ENCODE measurements around the gene GIT2. TPM values are rescaled to one million over a fixed set of nuclear protein-coding genes. Genes with fewer than 3 reads are reported as not detected.

GIT2 gene
- total RNA-seq, 4 donors from 2014 or later: 39.8 to 62.9 (median 55.5) TPM

- H3K4me3 ChIP-seq: peak within 1 kb of the TSS; percentile 79 to 92 (median 84)
- peaks cover 0 to 49% (median 31%) of the 10 kb centered on the region in 4 donors for H3K4me1 ChIP-seq
- WGBS, 2 donors: 0% methylated on average over 22 to 36 of the region's 92 CpGs
- no peaks in the 10 kb centered on the region for H3K27me3 ChIP-seq
- H3K27ac ChIP-seq: peak within 1 kb of the TSS; percentile 81 to 94 (median 90)
- TF ChIP-seq POLR2A (IDR thresholded peaks at IDR 0.05) (peak; percentile 57 to 70), CTCF (IDR thresholded peaks at IDR 0.05) (peak; percentile 48 to 99 (median 96)), EP300 (IDR thresholded peaks at IDR 0.05) (peak in 1 of 2 donors; percentile 47)
- H3K9me3 ChIP-seq: no peaks in the 10 kb centered on the region
- no peaks in the 10 kb centered on the region for H3K36me3 ChIP-seq
- DNase-seq (ENCODE audit: low spot score in 2 of 2): peak; percentile 67 to 73
Measured at GRCh38 chr12:109880043-109880931, 115.9 kb downstream of the GIT2 start, which contains the start of gene GLTP. TSS of gene GLTP (minus strand) at chr12:109880541. CDS start at chr12:109880374, 167 bp downstream.

Other genes starting within 250 kb of the GIT2 start
- gene TRPV4, start 163.0 kb downstream of the GIT2 start, total RNA-seq: 1 to 10 TPM in 2 of 4 donors, under 1 TPM in 2; 0.42 to 3.0 (median 1.4) TPM
- gene GLTP, start 115.8 kb downstream of the GIT2 start, total RNA-seq: 10 to 100 TPM; 42.0 to 71.7 (median 49.7) TPM
- gene TCHP, start 96.1 kb downstream of the GIT2 start, total RNA-seq: 10 to 100 TPM; 11.4 to 39.6 (median 21.1) TPM
- 10 to 100 TPM; 38.5 to 69.0 (median 51.7) TPM for gene ANKRD13A, start 3.1 kb upstream of the GIT2 start, total RNA-seq
- gene C12orf76, start 52.2 kb upstream of the GIT2 start, total RNA-seq: 10 to 100 TPM; 19.4 to 29.7 (median 22.5) TPM
- gene IFT81, start 128.0 kb upstream of the GIT2 start, total RNA-seq: 10 to 100 TPM; 11.5 to 36.1 (median 21.8) TPM

All from tibial nerve (tissue), 4 donors.